Mucosa of descending colon (tissue), 3 donors: Measurements from ENCODE around the gene RWDD1. TPM values are rescaled to one million over a fixed set of nuclear protein-coding genes. Genes with fewer than 3 reads are reported as not detected.

Experiments
- ATAC-seq: fragments of 200-7000 bp; cut with Tn5 transposase; one replicate; pipeline ENCODE4 v1.9.1; 2020; ENCODE audit warnings: mild to moderate bottlenecking, moderate library complexity
- DNase-seq, 3 donors: peaks; one replicate each; pipeline ENCODE4 v3.0.0-alpha.2; 2020
- H3K36me3 ChIP-seq: fragments of 200-600 bp; one replicate; pipeline ENCODE4 v1.8.0; 2021; ENCODE audit warnings: low read depth, mild to moderate bottlenecking
- H3K4me1 ChIP-seq: fragments of 200-600 bp; one replicate; pipeline ENCODE4 v1.8.0; 2021; ENCODE audit warnings: low read depth, mild to moderate bottlenecking
- H3K4me3 ChIP-seq: fragments of 200-600 bp; one replicate; pipeline ENCODE4 v1.8.0; 2021; ENCODE audit warnings: mild to moderate bottlenecking
- H3K9me3 ChIP-seq: fragments of 200-600 bp; one replicate; pipeline ENCODE4 v1.8.0; 2021; ENCODE audit warnings: mild to moderate bottlenecking
- CTCF ChIP-seq: fragments of 200-600 bp; IDR thresholded peaks from one replicate; pipeline ENCODE4 v1.8.0; 2022; ENCODE audit warnings: antibody characterized with exemption, mild to moderate bottlenecking
- intact Hi-C, 2 donors: fragments of 100-400 bp; cut with DNase I in 1 of 2; cut with micrococcal nuclease in 1 of 2; formaldehyde crosslinking; loops; one replicate each; pipeline versions ENCODE4 v1.11.0 to v1.11.1; 2022; cut with DNase I, micrococcal nuclease
- total RNA-seq, 3 donors: library from RNA; stranded (reverse); fragmentation: NEBNext Ultra II Directional in 2 of 3; extraction: Animal tissue kit (Norgen Biotek cat#: 25700) in 2 of 3; gene quantifications; one replicate each; pipeline versions ENCODE4 v1.2.1 to v1.2.4, GENCODE V29; 2021 to 2023
- donor health status: DM: no; HTN: no; CAD: no; lungs with moderate emphysema.
- donor health status: DM: no; HTN: no; CAD: no.
- donor health status: DM: no; HTN: yes; CAD: no.

RWDD1 gene
- total RNA-seq, 3 donors from 2014 or later = 21.0 to 58.0 (median 34.2) TPM

GRCh38 chr6:116615937-116616736 is 44.8 kb downstream of the RWDD1 start, which contains the start of gene RSPH4A:
RSPH4A (plus strand) TSS chr6:116616479; CDS start chr6:116616624, 145 bp downstream.
- DNase-seq (peak; percentile 74 to 85 (median 84)), ATAC-seq (peak; percentile 98)
- no peaks in the 10 kb centered on the region for H3K36me3 ChIP-seq
- H3K4me1 ChIP-seq = peaks cover 5% of the 10 kb centered on the region
- intact Hi-C loops = no loop called here
- H3K9me3 ChIP-seq = no peaks in the 10 kb centered on the region
- H3K4me3 ChIP-seq = no peak within 1 kb of the TSS
- TF ChIP-seq CTCF = no peak

- ATAC-seq (peak; percentile 47), DNase-seq (peak in 2 of 3 donors; percentile 10 to 25)
- Histone ChIP-seq H3K36me3 (no peaks in the 10 kb centered on the region), H3K4me3 (no peak overlapping the region), H3K9me3 (no peaks in the 10 kb centered on the region), H3K4me1 (peaks cover 5% of the 10 kb centered on the region)
- TF ChIP-seq CTCF = no peak
- intact Hi-C loops = no loop called here
Measured at GRCh38 chr6:116616737-116617053, 45.4 kb downstream of the RWDD1 start.

GRCh38 chr6:116624036-116624805 is 52.9 kb downstream of the RWDD1 start:
- no peak for ATAC-seq
- no peak for DNase-seq
- Histone ChIP-seq H3K4me3 (no peak overlapping the region), H3K4me1 (no peaks in the 10 kb centered on the region), H3K36me3 (no peaks in the 10 kb centered on the region), H3K9me3 (no peaks in the 10 kb centered on the region)
- intact Hi-C loops = no loop called here
- TF ChIP-seq CTCF = no peak

- Histone ChIP-seq H3K36me3 (no peaks in the 10 kb centered on the region), H3K4me1 (no peaks in the 10 kb centered on the region), H3K9me3 (no peaks in the 10 kb centered on the region), H3K4me3 (no peak overlapping the region)
- intact Hi-C loops = no loop called here
- no peak for TF ChIP-seq CTCF
- DNase-seq = no peak
- no peak for ATAC-seq
Measured at GRCh38 chr6:116625872-116626271, 54.6 kb downstream of the RWDD1 start.

DNA sequence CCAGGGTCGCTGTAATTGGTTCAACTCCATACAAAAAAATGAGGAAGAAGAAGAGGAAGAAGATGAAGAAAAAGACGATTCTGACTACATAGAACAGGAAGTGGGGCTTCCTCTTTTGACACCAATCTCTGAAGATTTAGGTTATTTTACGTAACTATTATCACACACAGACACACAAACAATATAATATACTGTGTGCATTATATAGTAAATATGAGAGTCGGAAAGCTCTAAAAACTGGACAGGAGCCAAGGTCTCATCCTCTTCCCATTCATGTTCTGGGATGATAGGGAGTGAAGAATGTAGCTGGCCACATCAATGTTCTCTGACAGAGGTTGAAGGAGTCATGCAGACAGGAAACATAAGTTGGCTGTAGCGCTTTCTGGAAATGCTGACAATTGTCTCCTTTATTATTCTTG is 58.3 kb downstream of the RWDD1 start:
- DNase-seq (no peak), ATAC-seq (no peak)
- H3K4me3 ChIP-seq = no peak overlapping the region
- H3K9me3 ChIP-seq = no peaks in the 10 kb centered on the region
- no peaks in the 10 kb centered on the region for H3K4me1 ChIP-seq
- TF ChIP-seq CTCF = no peak
- H3K36me3 ChIP-seq = no peaks in the 10 kb centered on the region
- intact Hi-C loops = no loop called here
